HG02759 (cell line): ENCODE data around the gene SFPQ.
"Not testable (repeated sequence)": the region's sequence is repeated elsewhere in the genome, so short reads cannot be mapped to it uniquely, and the experiment has no call there.

Source experiments
- ATAC-seq: cut with Tn5 transposase; IDR thresholded peaks from one replicate; pipeline ENCODE4 v1.9.1; 2021; ENCODE audit warnings: mild to moderate bottlenecking, moderate library complexity; ENCODE audit not compliant: unreplicated experiment

The SFPQ gene, protein sequence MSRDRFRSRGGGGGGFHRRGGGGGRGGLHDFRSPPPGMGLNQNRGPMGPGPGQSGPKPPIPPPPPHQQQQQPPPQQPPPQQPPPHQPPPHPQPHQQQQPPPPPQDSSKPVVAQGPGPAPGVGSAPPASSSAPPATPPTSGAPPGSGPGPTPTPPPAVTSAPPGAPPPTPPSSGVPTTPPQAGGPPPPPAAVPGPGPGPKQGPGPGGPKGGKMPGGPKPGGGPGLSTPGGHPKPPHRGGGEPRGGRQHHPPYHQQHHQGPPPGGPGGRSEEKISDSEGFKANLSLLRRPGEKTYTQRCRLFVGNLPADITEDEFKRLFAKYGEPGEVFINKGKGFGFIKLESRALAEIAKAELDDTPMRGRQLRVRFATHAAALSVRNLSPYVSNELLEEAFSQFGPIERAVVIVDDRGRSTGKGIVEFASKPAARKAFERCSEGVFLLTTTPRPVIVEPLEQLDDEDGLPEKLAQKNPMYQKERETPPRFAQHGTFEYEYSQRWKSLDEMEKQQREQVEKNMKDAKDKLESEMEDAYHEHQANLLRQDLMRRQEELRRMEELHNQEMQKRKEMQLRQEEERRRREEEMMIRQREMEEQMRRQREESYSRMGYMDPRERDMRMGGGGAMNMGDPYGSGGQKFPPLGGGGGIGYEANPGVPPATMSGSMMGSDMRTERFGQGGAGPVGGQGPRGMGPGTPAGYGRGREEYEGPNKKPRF

DNA sequence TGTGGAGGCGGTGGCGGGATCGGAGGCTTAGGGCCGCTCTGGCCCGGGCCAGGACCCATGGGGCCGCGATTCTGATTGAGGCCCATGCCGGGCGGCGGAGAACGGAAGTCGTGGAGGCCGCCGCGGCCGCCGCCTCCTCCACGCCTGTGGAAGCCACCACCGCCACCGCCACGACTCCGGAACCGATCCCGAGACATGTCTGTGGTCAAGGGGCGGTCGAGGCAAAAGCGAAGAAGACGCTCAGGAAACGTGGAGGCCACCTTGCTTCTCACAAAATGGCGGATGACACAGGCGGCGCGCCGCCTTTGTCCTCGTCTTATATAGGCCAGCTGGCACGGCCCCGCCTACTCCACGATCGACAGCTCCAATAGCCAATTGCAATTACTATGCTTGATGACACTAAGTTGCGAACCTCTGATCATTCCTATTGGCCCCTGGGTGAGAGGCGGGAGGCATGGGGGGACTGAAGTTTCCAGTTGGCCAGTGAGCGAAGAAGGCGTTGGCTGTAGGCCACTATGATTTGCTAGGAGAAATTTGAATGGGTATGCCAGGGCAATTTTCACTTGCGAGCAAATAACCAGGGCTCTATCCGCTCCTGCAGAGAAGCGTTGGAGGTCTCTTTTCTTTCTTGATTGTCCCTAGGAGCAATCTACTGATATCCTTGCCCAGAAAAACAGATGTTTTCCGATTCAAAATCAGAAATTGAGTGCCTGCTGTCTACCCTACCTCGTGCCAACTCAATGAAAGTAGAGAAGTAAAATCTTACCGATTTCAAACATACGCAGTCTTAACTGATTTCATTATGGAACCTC is at the start of gene SFPQ:
Gene SFPQ, minus strand, starts transcription at position 293 of the 812 bp plus-strand sequence. Its CDS starts 96 bp downstream, at position 197.
- ATAC-seq = peak; percentile 83

DNA sequence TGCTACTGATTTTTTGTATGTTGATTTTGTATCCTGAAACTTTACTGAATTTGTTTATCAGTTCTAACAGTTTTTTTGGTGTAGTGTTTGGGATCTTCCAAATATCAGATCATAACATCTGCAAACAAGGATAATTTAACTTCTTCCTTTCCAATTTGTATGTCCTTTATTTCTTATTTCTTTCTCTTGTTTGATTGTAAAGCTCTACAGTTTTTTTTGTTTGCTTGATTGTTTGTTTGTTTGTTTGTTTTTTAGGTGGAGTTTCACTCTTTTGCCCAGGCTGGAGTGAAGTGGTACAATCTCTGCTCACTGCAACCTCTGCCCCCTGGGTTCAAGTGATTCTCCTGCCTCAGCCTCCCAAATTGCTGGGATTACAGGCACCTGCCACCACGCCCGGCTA is 43.8 kb upstream of the SFPQ start:
- ATAC-seq = not testable (repeated sequence)

DNA sequence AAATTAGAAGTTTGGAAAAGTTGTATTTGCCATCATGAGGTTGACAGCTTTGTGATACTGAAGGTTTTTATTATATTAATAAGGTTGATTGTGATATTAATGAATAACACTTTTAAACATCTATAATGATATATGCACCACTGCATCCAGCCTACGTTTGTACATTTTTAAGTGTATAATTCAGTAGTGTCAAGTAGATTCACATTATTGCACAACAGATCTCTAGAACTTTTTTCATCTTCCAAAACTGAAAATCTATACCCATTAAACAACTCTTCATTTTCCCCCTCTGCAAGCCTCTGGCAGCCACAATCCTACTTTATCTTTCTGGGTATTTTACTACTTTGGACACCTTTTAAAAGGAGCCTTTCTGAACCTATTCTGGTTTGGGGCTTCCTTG is 38.3 kb upstream of the SFPQ start:
- no peak for ATAC-seq

DNA sequence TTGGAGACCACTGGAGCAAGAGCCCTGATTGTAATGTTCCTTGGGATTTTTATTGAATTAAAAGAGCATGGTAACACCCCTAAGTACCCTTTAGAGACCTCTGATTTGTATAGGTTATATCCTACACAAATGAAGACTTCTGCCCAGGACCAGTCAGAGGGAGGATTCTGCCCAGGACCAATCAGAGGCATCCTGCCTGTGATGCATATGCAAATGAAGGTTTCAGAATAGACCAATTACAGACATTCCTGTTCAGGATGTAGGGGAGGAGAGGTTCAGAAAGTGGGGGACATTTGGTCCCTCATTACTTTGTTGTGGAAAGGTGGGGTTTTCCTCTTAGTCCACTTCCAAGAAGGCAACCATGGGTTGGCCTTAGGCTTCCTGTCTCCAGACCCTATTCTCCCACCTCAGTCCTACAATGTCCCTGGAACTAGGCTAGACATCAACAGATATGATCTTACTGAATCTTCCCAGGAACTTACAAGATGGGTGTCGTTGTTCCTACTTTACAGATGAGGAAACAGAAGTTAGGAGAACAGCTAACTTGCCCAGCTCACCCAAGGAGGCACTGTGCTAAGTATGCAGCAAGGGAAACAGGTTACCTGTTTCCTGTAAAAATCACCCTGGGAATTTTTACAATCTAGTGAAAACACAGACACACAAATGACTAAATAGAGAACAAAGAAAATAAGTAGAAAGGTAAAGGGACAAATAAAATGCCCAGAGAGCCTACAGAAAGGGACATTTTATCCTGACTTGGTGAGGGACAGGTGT is 36.8 kb upstream of the SFPQ start:
- ATAC-seq = no peak

DNA sequence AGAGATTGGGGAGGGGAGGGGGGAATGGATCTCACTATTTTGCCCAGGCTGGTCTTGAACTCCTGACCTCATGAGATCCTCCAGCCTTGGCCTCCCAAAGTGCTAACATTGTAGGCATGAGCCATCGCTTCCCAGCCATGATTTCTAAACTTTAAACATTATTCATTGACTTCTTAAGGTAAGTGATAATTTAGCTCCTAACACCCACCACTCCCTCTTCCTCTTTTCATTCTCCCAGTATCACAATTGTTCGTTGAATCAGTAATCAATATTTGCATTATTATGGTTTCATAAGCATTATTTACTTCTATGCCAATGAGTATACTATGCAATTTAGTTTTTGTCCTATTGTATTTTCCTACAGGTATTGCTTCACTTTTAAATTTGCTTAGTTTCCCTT is 33.6 kb upstream of the SFPQ start:
- ATAC-seq = no peak

DNA sequence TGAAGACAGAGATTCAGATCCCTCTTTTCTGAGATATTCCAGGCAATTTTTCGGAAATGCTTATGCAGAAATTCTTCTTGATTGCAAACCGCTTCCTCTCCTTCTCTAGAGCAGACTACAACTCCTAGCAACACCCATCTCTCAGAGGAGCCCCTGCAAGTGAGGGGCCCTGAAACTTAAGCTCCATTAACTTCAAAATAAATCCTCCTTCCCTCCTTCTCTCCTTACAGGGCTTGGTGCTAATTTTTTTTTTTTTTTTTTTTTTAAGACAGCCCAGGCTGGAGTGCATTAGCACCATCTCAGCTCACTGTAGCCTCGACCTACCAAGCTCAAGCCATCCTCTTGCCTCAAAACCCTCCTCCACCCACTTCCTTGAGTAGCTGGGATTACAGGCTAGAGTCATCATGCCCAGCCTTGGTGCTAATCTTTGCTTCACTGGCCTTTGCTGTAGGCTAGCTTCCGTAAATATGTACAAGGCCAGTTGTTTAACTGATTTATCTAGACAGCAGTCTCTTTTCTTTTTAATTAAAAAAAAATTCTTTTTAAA is 30.2 kb upstream of the SFPQ start:
- no peak for ATAC-seq

DNA sequence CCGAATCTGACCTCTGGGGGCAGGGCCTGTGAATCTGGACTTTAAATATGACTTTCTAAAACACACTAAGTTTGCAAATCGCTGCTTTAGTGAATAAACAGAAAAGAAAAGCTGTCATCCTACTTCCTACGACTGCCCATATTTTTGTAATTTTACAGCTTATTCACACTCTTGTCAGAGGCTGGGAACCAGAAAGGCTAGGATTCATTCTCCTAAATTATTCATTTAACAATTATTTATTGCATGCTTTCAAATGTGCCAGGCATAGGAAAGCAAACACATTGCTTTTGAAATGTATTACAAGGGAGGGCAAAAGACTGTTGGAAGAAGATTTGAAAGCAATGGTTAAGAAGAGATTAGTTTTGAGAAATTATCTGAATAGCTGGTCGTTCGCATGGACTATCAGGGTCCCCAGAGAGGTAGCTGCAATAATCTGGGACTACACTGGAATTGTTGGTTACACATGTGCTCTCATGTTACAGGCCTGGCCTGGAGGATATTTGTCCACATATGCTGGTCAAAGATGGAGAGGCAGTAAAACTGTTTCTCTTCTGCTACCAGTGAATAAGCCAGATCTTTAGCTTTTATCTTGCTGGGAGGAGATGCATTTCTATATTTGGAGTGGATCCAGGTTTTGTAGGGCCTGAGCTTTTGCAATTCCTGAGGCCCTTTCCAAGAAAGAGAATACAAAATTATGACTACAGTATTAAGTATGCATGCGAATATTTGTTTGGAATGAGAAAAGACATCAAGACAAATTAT is 29.6 kb upstream of the SFPQ start:
- no peak for ATAC-seq

DNA sequence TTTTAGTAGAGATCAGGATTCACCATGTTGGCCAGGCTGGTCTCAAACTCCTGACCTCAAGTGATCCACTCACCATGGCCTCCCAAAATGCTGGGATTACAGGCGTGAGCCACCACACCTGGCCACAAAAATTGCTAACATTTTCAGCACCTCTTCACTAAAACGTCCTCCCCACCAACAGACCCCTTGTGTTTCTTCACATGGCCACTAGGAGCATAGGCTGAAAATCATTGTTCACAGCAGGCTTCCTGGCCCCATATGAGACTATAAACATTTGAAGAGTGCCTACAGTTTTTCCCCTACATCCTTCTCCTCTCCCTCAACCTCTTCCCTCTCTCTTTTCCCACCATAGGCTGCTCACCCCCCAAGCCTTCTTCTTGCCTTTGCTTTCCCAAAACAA is 28.0 kb upstream of the SFPQ start:
- no peak for ATAC-seq

DNA sequence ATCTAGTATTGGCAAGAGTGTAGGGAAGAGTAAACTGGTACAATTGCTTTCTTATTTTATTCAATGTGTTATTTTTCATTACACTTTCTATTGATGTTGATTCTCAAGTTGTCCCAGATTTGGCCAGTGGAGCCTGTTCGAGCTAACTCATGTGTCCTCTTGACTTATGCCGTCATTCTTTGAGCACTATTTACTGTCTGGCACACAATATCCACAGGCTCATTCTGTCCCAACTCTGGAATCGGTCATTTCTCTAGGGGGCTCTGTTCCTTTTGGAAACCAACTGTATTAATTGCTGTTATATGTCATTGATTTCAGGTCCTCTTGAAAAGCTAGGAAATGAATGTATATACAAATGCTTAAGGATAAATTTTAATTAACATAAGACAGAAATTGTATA is 22.4 kb upstream of the SFPQ start:
- ATAC-seq = no peak

DNA sequence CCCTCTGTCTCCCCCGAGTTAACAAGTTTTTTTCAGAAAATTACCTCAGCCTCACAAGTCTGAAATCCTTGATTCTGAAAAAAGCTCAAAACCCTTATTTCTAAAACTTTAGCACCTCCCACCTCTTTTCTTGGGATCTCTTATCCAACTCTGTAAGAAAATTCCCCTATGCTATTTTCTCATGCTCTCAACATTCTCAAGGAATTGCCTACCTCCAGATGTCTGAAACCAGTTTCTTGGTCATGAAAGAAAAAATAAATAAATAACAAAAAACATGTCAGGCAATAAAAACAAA is 18.1 kb upstream of the SFPQ start:
- ATAC-seq = no peak

DNA sequence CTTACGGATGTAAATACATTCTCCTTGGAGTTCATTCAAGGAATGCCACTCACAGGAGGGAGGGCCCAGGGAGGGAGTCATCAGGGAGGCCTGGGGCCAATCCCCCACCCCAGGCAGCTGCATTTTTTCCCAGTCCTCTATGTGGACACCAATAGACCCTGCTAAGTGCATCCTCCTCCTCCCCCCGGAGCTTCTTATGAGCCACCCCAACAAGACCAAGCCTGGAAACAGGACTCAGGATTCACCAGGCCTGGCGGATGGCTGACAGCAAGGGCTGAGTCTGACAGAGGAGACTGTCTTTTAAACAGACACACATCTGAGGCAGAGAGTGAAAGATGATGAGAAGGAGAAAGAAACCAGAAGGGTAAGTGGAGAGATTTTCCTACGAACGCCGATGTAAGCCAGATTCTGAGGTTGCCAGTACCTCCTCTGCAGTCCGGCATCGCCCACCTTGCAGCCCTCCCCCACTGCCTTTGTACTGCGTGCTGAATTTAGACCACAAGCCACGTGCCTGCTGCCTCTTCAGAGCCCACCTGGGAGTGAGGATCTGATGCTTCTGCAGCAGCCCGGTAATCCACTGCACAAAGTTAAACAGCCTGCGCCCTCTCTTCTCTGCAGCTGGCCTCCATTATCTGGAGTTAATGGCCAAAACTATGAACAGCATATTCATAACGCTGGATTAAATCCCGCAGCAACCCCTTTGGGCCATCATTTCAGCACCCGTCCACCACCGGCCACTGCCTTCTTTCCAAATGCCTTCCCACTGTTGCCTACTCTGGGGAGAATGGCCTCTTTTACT is 17.6 kb upstream of the SFPQ start:
- no peak for ATAC-seq

DNA sequence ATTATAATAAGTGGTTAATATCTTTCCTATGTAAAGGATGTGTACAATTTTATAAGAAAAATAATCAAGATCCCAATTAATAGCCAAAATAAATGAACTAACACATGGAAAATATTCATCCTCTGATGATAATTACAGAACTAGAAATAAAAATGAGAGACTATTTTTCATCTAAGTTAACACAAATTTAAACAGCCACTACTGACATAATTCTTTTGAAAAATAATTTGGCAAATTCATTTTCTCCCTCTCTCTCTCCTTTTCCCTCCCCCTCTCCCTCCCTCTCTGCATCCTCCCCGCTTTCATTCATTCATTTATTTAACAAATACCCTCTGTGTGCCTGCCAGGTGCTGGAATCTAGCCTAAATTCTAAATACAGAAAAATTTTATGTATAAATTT is 10.3 kb upstream of the SFPQ start:
- no peak for ATAC-seq

DNA sequence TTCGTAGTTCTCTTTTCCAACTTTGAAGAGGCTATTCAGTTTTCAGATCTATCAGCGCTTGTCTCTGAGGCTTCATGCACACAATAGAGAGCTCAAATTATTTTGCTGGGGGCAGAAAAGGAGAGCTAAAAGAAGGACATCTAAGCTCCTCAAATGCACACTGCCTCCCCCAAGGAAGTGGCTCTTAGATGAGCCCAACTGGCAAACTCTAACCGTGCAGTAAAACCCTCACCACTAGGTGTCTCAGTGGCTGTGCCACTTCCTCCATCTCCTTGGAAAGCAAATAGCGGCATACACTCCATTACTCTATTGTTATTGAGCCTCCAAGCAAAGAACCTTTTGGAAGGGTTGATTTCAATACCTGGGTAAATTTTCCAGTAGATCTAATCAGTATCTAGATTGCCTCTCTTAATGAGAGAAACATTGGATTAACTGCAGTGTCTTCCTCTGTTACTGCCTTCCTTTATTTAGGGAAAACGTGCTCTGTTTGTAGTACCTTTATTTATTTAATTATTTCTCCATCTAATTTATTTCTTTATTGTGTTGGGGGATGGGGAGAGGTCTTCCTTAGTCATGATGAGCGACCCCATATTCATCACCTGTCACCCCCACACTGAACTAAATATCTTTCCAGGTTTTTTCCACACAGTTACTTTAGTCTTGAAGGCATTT is 9.2 kb upstream of the SFPQ start:
- peak; percentile 73 for ATAC-seq

DNA sequence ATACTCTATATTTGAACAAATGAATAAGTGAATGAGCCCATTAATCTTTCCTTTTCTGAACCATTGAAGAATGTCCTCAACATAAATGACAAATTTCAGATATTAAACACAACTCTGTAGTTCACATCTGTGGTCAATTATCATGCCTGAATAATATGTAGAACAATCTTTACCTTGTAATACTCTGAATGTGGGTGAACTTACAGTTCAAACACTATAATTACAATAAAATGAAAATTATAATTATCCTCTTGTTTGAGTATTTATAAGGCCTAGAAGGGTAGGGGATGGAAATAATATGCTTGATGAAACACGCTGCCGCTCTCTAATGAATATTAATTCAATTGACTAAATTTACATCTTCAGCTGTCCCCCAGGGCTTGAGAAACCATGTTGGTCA is 8.7 kb upstream of the SFPQ start:
- ATAC-seq = no peak

DNA sequence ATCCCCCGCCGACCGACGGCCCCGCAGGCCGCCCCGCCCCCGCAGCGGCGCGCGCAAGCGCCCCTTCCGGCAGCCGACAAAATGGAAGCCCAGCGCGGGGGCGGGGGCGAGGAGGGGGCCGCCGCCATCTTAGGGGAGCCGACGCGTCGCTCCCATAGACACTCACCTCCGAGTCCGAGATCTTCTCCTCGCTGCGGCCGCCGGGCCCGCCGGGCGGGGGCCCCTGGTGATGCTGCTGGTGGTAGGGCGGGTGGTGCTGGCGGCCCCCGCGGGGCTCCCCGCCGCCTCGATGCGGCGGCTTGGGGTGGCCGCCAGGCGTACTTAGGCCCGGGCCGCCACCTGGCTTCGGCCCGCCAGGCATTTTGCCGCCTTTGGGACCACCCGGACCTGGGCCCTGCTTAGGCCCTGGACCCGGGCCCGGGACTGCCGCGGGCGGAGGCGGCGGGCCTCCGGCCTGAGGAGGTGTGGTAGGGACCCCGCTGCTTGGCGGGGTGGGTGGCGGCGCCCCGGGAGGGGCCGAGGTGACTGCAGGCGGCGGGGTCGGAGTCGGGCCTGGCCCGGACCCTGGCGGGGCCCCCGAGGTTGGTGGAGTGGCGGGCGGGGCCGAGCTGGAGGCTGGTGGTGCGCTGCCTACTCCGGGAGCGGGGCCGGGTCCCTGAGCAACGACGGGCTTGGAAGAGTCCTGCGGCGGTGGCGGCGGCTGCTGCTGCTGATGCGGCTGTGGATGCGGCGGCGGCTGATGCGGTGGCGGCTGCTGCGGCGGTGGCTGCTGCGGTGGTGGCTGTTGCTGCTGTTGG is 691 bp downstream of the SFPQ start:
- ATAC-seq = peak; percentile 53

DNA sequence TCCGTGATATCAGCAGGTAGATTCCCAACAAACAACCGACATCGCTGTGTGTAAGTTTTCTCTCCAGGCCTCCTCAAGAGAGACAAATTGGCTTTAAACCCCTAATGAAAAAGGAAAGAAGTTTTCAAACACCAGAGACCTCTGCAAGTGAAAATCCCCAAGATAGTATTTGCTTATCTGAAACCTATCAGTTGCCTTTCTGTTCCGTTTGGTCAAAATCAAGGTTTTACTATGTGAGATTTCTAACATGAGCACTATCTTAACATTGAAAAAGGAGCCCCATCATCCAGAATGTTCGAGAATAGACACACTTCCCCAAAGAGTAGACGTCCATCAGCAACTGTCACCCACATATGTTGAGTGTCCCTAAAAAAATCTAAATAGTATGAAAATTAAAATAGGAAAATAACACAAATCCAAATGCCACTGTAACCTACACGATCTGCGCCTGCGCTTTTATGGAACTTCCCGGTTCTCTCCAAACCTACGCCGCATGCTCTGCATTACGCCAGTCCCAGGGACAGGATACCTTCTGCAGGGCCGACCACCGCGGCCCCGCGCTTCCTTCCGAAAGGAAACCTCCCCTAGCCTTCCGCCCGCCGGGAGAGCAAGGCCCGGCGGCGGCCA is 1.4 kb downstream of the SFPQ start:
- no peak for ATAC-seq

DNA sequence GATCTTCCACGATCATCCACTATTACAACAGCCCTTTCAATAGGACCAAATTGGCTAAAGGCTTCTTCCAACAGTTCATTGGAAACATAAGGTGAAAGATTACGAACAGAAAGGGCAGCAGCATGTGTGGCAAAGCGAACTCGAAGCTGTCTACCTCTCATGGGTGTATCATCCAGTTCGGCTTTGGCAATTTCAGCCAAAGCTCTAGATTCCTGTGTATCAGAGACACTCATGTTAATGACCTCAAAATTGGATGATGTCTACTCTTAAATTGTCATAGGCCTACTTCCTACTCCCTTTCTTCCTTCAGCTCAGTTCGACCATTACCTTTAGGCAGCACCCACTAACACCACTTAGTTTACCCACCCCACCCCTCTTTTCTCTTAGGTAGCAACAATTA is 2.2 kb downstream of the SFPQ start:
- no peak for ATAC-seq
